SIG-M5 treated with dmso at 0.1 percent for 504 hours (cell line): ENCODE measurements around the gene C5AR2.
"Not testable (repeated sequence)": the region's sequence is repeated elsewhere in the genome, so short reads cannot be mapped to it uniquely, and the experiment has no call there.

ENCODE experiments used
- DNase-seq: peaks from one replicate; lab custom pipeline; 2025; ENCODE audit not compliant: unreplicated experiment; lab: John Stamatoyannopoulos, UW

Gene C5AR2

DNA sequence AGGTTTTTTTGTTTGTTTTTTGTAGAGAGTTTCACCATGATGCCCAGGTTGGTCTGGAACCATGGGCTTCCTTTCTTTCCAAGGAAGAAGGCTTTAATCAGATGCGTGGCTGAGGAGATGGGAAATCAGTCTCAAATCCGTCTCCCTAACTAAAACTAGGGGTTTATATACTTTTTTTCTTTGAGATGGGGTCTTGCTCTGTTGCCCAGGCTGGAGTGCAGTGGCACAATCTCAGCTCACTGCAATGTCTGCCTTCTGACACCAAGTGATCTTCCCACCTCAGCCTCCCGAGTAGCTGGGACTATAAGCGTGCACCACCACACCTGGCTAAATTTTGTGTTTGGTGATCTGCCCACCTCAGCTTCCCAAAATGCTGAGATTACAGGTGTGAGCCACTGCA is 52.6 kb downstream of the C5AR2 start:
- DNase-seq = not testable (repeated sequence)

DNA sequence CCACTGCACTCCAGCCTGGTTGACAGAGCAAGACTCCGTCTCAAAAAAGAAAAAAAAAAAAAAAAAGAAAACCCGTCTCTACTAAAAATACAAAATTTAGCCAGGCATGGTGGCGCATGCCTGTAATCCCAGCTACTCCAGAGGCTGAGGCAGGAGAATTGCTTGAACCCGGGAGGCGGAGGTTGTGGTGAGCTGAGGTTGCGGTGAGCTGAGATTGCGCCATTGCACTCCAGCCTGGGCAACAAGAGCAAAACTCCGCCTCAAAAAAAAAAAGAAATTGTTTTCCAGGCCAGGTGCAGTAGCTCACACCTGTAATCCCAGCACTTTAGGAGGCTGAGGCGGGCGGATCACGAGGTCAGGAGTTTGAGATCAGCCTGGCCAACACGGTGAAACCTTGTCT is 54.6 kb downstream of the C5AR2 start:
- DNase-seq = not testable (repeated sequence)

DNA sequence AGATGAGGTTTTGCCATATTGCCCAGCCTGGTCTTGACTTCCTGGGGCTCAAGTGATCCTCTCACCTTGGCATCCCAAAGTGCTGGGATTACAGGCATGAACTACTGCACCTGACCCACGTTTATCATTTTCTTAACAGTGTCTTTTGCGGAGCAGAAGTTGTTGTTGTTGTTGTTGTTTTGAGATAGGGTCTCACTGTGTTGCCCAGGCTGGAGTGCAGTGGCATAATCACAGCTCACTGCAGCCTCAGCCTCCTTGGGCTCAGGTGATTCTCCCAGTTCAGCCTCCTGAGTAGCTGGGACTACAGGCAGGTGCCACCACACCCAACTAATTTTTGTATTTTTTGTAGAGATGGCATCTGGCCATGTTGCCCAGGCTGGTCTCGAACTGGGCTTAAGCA is 55.6 kb downstream of the C5AR2 start:
- not testable (repeated sequence) for DNase-seq

DNA sequence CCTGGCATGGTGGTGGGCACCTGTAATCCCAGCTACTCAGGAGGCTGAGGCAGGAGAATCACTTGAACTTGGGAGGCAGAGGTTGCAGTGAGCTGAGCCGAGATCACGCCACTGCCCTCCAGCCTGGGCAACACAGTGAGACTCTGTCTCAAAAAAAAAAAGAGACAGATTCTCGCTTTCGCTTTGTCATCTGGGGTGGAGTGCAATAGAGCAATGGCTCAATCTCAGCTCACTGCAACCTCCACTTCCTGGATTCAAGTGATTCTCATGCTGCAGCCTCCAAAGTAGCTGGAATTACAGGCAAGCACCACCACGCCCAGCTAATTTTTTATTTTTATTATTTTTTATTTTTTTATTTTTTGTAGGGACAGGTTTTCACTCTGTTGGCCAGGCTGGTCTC is 56.7 kb downstream of the C5AR2 start:
- peak; percentile 44 for DNase-seq

DNA sequence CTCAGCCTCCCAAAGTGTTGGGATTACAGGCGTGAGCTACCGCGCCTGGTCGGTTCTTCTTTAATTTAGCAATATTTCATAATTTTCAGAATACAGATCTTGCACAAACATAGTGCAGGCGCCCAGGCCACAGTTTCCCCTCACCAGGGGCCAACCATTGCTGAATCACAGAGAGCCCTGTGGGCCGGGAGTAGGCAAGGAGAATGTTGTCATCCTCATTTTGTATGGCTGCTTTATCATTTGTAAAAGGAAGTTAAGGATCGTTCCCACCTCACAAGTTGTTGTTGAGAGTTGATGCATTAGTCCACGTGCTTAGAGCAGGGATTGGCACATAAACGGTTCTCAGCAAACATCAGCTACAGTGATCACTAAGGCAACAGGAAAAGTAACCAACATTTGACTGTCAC is 57.2 kb downstream of the C5AR2 start:
- DNase-seq = peak; percentile 94

DNA sequence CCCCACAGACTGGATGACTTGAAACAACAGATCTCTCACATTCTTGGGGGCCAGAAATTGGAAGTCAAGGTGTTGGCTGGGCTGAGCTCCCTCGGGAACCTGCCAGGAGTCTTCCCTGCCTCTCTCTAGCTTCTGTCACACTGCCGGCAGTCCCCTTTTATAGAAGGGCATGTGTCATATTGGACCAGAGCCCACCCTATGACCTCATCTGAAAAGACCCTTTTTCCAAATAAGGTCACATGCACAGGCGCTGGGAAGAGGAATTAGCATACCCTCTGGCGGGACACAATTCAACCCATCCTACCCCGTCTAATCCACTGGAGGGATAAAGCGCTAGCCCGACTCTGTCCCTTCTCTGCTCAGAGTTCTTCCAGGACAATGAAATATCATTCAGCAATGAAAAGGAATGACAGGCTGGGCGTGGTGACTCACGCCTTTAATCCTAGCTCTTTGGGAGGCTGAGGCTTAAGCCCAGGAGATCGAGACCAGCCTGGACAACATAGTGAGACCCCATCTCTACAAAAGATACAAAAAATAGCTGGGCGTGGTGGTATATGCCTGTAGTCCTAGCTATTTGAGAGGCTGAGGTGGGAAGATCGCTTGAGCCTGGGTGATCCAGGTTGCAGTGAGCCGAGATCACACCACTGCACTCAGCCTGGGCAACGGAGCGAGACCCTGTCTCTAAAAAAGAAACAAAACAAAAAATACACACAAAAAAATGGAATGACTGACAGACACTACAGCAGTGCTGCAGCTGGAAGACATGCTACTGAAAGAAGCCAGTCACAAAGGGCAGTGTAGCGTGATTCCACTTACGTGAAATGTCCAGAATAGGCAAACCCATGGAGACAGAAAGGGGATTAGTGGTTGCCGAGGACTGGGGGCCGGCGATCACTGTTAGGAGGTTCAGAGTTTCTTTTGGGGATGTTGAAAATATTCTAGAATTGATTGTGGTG is 58.8 kb downstream of the C5AR2 start:
- no peak for DNase-seq

DNA sequence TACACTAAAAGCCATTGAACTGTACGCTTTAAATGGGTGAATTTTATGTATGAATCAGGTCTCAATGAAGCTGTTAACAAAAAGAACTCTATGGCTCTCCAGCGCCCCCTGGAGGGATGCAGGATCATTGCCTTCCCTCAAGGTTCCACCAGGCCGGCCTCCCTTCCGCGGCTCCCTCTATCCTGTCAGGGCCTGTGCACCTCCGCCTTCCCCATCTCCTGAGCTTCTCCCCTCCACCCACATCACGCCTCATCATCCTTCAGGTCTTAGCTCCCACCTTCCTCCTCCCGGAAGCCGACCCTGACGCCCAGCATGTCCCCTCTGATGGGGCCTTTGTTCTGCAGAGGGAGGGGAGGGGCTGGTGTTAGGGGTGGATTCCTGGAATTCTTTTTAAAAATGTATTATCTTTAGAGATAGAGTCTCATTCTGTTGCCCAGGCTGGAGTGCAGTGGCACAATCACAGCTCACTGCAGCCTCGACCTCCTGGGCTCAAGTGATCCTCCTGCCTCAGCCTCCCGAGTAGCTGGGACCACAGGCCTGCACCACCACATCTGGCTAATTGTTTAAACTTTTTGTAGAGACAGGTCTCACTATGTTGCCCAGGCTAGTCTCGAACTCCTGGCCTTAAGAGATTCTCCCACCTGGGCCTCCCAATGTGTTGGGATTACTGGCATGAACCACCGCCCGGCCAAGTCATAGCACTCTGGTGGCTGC is 59.7 kb downstream of the C5AR2 start:
- peak; percentile 64 for DNase-seq
